ENCODE data around the gene MIEF2.

The MIEF2 gene

GRCh38 chr17:18247613-18248001 is 12.9 kb upstream of the MIEF2 start:
- Histone ChIP-seq H3K4me3 (ENCODE audit: low read depth in 1 of 5, low read length in 5 of 5) (no peak overlapping the region), H3K36me3 (ENCODE audit: control insufficient read depth in 5 of 5, insufficient read depth in 5 of 5, low read length in 5 of 5) (peaks cover 0 to 93% (median 81%) of the 10 kb centered on the region in 5 donors), H3K27me3 (ENCODE audit: control insufficient read depth in 5 of 5, insufficient read depth in 4 of 5, low read length in 5 of 5) (no peaks in the 10 kb centered on the region), H3K27ac (ENCODE audit: low read depth, low read length) (peak overlapping the region; percentile 17), H3K9ac (ENCODE audit: low read length in 5 of 5) (no peak overlapping the region), H3K4me1 (ENCODE audit: control insufficient read depth in 5 of 5, insufficient read depth in 5 of 5, low read length in 5 of 5) (peaks cover 3 to 23% (median 20%) of the 10 kb centered on the region in 5 donors), H3K9me3 (ENCODE audit: control insufficient read depth in 5 of 5, low read length in 5 of 5) (no peaks in the 10 kb centered on the region)

DNA sequence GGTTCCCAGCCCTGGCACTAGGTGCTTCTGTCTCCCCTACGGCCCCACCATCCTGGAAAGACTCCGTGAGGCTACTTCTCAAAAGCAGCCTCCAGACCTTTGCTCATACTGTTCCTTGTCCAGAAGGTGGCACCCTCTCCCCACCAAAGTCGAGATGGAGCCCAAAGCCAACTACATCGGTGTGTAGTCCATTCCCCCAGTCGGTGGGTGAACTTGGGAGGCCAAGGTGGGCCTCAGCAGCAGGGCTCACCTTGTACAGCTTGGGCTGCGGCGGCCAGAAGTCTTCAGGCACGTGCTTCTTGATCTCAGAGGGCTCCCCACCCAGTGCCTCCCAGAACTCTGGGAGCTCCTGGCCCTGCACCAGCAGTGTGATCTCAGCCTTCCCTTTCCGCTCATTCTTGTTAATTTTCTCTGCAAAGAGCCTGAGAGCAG is 12.1 kb upstream of the MIEF2 start:
- H3K4me1 ChIP-seq (ENCODE audit: control insufficient read depth in 5 of 5, insufficient read depth in 5 of 5, low read length in 5 of 5): peaks cover 3 to 23% (median 20%) of the 10 kb centered on the region in 5 donors
- H3K36me3 ChIP-seq (ENCODE audit: control insufficient read depth in 5 of 5, insufficient read depth in 5 of 5, low read length in 5 of 5): peaks cover 0 to 96% (median 84%) of the 10 kb centered on the region in 5 donors
- H3K9me3 ChIP-seq (ENCODE audit: control insufficient read depth in 5 of 5, low read length in 5 of 5): no peaks in the 10 kb centered on the region
- peak overlapping the region in 1 of 5 donors; percentile 15 for H3K9ac ChIP-seq (ENCODE audit: low read length in 5 of 5)
- H3K4me3 ChIP-seq (ENCODE audit: low read depth in 1 of 5, low read length in 5 of 5): no peak overlapping the region
- peak overlapping the region; percentile 17 for H3K27ac ChIP-seq (ENCODE audit: low read depth, low read length)
- no peaks in the 10 kb centered on the region for H3K27me3 ChIP-seq (ENCODE audit: control insufficient read depth in 5 of 5, insufficient read depth in 4 of 5, low read length in 5 of 5)

- peaks cover 0 to 96% (median 84%) of the 10 kb centered on the region in 5 donors for H3K36me3 ChIP-seq (ENCODE audit: control insufficient read depth in 5 of 5, insufficient read depth in 5 of 5, low read length in 5 of 5)
- no peak overlapping the region for H3K27ac ChIP-seq (ENCODE audit: low read depth, low read length)
Measured at GRCh38 chr17:18248811-18249210, 11.7 kb upstream of the MIEF2 start.

DNA sequence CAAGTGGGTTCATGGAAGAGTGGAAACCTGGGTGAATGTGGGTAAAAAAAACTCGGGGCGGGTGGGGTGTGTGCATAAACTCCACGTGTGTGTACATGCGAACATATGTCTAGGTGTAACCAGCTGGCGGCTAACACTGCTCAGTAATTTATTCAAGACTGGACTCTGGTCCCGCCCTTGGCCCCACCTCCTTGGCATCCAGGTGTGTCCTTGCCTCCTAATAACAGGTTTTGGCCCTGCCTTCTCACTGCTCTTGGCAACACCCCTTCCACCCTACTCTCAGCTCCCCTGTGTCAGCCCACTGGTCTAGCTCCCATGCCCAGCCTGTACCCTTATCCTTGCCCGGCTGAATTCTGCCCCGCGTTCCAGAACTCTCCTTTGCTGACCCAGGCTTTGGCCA is 10.2 kb upstream of the MIEF2 start:
- H3K27me3 ChIP-seq (ENCODE audit: control insufficient read depth in 5 of 5, insufficient read depth in 4 of 5, low read length in 5 of 5): no peaks in the 10 kb centered on the region
- H3K27ac ChIP-seq (ENCODE audit: low read depth, low read length): no peak overlapping the region
- H3K36me3 ChIP-seq (ENCODE audit: control insufficient read depth in 5 of 5, insufficient read depth in 5 of 5, low read length in 5 of 5): peaks cover 0 to 98% (median 89%) of the 10 kb centered on the region in 5 donors
- no peaks in the 10 kb centered on the region for H3K9me3 ChIP-seq (ENCODE audit: control insufficient read depth in 5 of 5, low read length in 5 of 5)
- no peak overlapping the region for H3K9ac ChIP-seq (ENCODE audit: low read length in 5 of 5)
- H3K4me3 ChIP-seq (ENCODE audit: low read depth in 1 of 5, low read length in 5 of 5): no peak overlapping the region
- H3K4me1 ChIP-seq (ENCODE audit: control insufficient read depth in 5 of 5, insufficient read depth in 5 of 5, low read length in 5 of 5): peaks cover 3 to 23% (median 20%) of the 10 kb centered on the region in 5 donors

More at GRCh38 chr17:18248811-18249210, 11.7 kb upstream of the MIEF2 start:
- Histone ChIP-seq H3K4me3 (ENCODE audit: low read depth in 1 of 5, low read length in 5 of 5) (no peak overlapping the region), H3K9ac (ENCODE audit: low read length in 5 of 5) (peak overlapping the region in 1 of 5 donors; percentile 15), H3K4me1 (ENCODE audit: control insufficient read depth in 5 of 5, insufficient read depth in 5 of 5, low read length in 5 of 5) (peaks cover 3 to 23% (median 20%) of the 10 kb centered on the region in 5 donors), H3K27me3 (ENCODE audit: control insufficient read depth in 5 of 5, insufficient read depth in 4 of 5, low read length in 5 of 5) (no peaks in the 10 kb centered on the region), H3K9me3 (ENCODE audit: control insufficient read depth in 5 of 5, low read length in 5 of 5) (no peaks in the 10 kb centered on the region)

DNA sequence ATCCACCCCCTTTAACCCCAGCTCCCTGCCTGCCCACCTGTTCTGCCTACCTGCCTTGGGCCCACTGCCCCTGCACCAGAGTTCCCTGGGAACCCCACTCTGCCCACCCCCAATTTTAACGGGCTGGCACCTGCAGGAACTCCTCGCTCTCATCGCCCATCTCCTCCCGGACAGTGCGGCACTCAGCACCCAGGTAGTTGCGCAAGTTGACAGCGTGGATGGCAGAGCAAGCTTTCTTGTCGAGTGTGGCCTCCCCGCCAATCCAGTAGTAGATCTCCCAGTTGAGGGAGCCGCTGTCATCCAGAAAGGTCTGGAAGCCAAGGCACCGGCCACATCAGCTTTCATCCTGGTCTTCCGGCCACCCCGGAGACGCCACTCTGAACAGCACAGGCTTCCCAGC is 9.8 kb upstream of the MIEF2 start:
- Histone ChIP-seq H3K9ac (ENCODE audit: low read length in 5 of 5) (no peak overlapping the region), H3K27me3 (ENCODE audit: control insufficient read depth in 5 of 5, insufficient read depth in 4 of 5, low read length in 5 of 5) (no peaks in the 10 kb centered on the region), H3K4me1 (ENCODE audit: control insufficient read depth in 5 of 5, insufficient read depth in 5 of 5, low read length in 5 of 5) (peaks cover 3 to 23% (median 20%) of the 10 kb centered on the region in 5 donors), H3K36me3 (ENCODE audit: control insufficient read depth in 5 of 5, insufficient read depth in 5 of 5, low read length in 5 of 5) (peaks cover 0 to 98% (median 89%) of the 10 kb centered on the region in 5 donors), H3K27ac (ENCODE audit: low read depth, low read length) (no peak overlapping the region), H3K9me3 (ENCODE audit: control insufficient read depth in 5 of 5, low read length in 5 of 5) (no peaks in the 10 kb centered on the region), H3K4me3 (ENCODE audit: low read depth in 1 of 5, low read length in 5 of 5) (no peak overlapping the region)

GRCh38 chr17:18251204-18251603 is 9.3 kb upstream of the MIEF2 start:
- Histone ChIP-seq H3K36me3 (ENCODE audit: control insufficient read depth in 5 of 5, insufficient read depth in 5 of 5, low read length in 5 of 5) (peaks cover 0 to 98% (median 89%) of the 10 kb centered on the region in 5 donors), H3K27ac (ENCODE audit: low read depth, low read length) (no peak overlapping the region), H3K9me3 (ENCODE audit: control insufficient read depth in 5 of 5, low read length in 5 of 5) (no peaks in the 10 kb centered on the region), H3K27me3 (ENCODE audit: control insufficient read depth in 5 of 5, insufficient read depth in 4 of 5, low read length in 5 of 5) (no peaks in the 10 kb centered on the region), H3K9ac (ENCODE audit: low read length in 5 of 5) (no peak overlapping the region), H3K4me1 (ENCODE audit: control insufficient read depth in 5 of 5, insufficient read depth in 5 of 5, low read length in 5 of 5) (peaks cover 3 to 24% (median 21%) of the 10 kb centered on the region in 5 donors), H3K4me3 (ENCODE audit: low read depth in 1 of 5, low read length in 5 of 5) (no peak overlapping the region)

GRCh38 chr17:18252160-18252559 is 8.3 kb upstream of the MIEF2 start:
- Histone ChIP-seq H3K36me3 (ENCODE audit: control insufficient read depth in 5 of 5, insufficient read depth in 5 of 5, low read length in 5 of 5) (peaks cover 0 to 95% (median 87%) of the 10 kb centered on the region in 5 donors), H3K27ac (ENCODE audit: low read depth, low read length) (no peak overlapping the region), H3K9me3 (ENCODE audit: control insufficient read depth in 5 of 5, low read length in 5 of 5) (no peaks in the 10 kb centered on the region), H3K27me3 (ENCODE audit: control insufficient read depth in 5 of 5, insufficient read depth in 4 of 5, low read length in 5 of 5) (no peaks in the 10 kb centered on the region), H3K4me1 (ENCODE audit: control insufficient read depth in 5 of 5, insufficient read depth in 5 of 5, low read length in 5 of 5) (peaks cover 10 to 32% (median 31%) of the 10 kb centered on the region in 5 donors), H3K9ac (ENCODE audit: low read length in 5 of 5) (no peak overlapping the region), H3K4me3 (ENCODE audit: low read depth in 1 of 5, low read length in 5 of 5) (no peak overlapping the region)

DNA sequence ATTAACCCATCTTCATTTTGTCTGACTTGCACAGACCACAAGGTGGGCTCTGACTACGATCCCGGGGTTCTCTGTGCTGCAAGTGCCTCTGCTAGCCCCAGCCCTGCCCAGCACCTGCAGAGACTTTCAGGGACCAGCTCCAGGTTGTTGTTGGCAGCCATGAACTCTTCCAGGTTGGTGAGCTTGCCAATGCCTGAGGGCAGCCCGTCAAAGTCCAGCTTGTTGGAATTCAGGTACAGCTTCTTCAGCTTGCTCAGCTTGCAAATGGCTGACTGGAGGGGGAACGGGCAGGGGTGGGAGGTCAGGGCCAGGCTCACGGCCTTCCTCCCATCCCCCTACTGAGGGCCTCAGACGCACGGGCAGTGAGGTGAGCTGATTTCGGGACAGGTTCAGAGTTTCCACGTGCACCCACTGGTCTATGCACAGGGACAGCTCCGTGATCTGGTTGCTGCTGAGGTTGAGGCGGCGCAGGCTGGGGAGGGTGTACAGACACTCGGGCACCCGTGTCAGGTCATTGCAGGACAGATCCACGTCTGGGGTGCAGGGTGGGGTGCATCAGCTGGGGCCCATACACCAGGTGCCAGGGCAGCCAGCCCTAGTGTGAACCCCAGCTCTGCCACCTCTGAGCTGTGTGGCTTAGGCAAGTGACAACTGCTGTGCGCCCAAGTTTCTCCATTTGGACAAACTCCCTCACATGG is 7.1 kb upstream of the MIEF2 start:
- H3K27ac ChIP-seq (ENCODE audit: low read depth, low read length): no peak overlapping the region
- H3K27me3 ChIP-seq (ENCODE audit: control insufficient read depth in 5 of 5, insufficient read depth in 4 of 5, low read length in 5 of 5): no peaks in the 10 kb centered on the region
- H3K4me1 ChIP-seq (ENCODE audit: control insufficient read depth in 5 of 5, insufficient read depth in 5 of 5, low read length in 5 of 5): peaks cover 5 to 28% (median 27%) of the 10 kb centered on the region in 5 donors
- H3K9me3 ChIP-seq (ENCODE audit: control insufficient read depth in 5 of 5, low read length in 5 of 5): no peaks in the 10 kb centered on the region
- H3K36me3 ChIP-seq (ENCODE audit: control insufficient read depth in 5 of 5, insufficient read depth in 5 of 5, low read length in 5 of 5): peaks cover 0 to 83% (median 78%) of the 10 kb centered on the region in 5 donors
- H3K9ac ChIP-seq (ENCODE audit: low read length in 5 of 5): no peak overlapping the region
- no peak overlapping the region for H3K4me3 ChIP-seq (ENCODE audit: low read depth in 1 of 5, low read length in 5 of 5)

DNA sequence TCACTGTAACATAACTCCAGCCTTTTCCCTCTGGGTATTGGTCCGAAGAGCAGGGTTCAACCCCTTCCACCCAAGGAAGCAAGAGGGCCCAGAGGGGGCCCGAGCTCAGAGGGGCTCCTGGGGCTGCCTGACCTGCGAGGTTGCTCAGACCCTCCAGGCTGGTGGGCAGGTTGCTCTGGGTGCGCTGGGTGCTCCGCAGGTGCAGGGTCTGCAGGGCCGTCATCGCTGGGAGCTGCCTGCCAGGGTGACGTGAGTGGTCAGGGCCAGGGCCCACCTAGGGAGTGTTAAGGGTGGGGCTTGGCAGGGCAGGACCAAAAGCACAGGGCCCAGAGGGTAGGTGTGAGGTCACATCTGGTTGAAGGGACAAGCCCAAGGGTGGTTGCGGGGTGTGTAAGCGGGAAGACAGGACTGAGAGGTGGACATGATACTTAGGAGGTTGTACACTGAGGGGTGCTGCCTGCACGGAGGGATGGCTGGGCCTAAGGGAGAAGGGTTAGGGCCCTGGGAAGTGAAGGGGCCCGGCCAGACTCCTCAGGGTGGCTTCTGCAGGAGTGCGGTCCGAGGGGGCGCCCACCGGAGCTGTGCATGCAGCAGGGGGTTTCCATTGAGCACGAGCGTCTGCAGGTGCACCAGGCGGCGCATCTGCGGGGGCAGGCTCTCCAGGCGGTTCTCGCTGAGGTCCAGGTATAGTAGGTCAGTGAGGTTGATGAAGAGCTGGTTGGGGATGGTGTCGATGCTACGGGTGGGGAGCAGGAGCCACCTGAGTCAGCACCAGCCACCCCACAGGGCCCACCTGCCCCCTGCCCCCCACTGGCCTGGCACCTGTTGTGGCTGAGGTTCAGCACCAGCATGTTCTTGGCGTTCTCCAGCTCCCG is 6.3 kb upstream of the MIEF2 start:
- Histone ChIP-seq H3K9ac (ENCODE audit: low read length in 5 of 5) (no peak overlapping the region), H3K4me3 (ENCODE audit: low read depth in 1 of 5, low read length in 5 of 5) (no peak overlapping the region), H3K27me3 (ENCODE audit: control insufficient read depth in 5 of 5, insufficient read depth in 4 of 5, low read length in 5 of 5) (no peaks in the 10 kb centered on the region), H3K36me3 (ENCODE audit: control insufficient read depth in 5 of 5, insufficient read depth in 5 of 5, low read length in 5 of 5) (peaks cover 0 to 74% (median 71%) of the 10 kb centered on the region in 5 donors), H3K9me3 (ENCODE audit: control insufficient read depth in 5 of 5, low read length in 5 of 5) (no peaks in the 10 kb centered on the region), H3K4me1 (ENCODE audit: control insufficient read depth in 5 of 5, insufficient read depth in 5 of 5, low read length in 5 of 5) (peaks cover 5 to 24% (median 24%) of the 10 kb centered on the region in 5 donors), H3K27ac (ENCODE audit: low read depth, low read length) (no peak overlapping the region)
